CD4-positive, alpha-beta T cell treated with Interferon gamma for 1 hour (primary cell): Measurements from ENCODE around the gene GIMAP2.

ENCODE experiments used
- DNase-seq: peaks from one replicate; pipeline ENCODE4 v3.0.0-alpha.2; 2020

Gene GIMAP2

GRCh38 chr7:150735596-150736358 is 50.3 kb downstream of the GIMAP2 start:
- no peak for DNase-seq

- no peak for DNase-seq
Measured at GRCh38 chr7:150736864-150737263, 51.4 kb downstream of the GIMAP2 start.

GRCh38 chr7:150737265-150738055 is 52.0 kb downstream of the GIMAP2 start, which contains the start of gene GIMAP5:
GIMAP5 (plus strand) TSS chr7:150737418; CDS start chr7:150740885, 3,467 bp downstream.
- peak; percentile 37 for DNase-seq

- DNase-seq: no peak
Measured at GRCh38 chr7:150738092-150738491, 52.6 kb downstream of the GIMAP2 start.

DNA sequence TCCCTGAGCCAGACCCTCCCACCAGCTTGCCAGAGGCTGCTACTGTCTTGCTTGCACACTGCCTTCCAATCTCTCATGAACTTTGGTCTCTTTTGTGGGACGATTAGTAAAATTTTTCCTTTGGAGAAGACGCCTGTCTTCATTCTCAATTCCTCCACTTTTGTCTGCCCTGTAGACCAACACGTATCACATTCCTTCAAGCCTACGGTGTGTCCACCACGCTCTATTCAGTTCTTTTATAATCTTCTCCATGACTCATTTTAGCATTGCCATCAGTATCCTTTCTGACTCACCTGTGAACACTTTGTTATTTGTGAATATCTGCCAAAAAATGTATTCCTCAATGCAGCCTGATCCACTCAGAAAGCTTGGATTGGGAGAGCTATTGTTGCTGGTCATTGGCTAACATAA is 53.1 kb downstream of the GIMAP2 start:
- no peak for DNase-seq

- no peak for DNase-seq
Measured at GRCh38 chr7:150739033-150739432, 53.5 kb downstream of the GIMAP2 start.

DNA sequence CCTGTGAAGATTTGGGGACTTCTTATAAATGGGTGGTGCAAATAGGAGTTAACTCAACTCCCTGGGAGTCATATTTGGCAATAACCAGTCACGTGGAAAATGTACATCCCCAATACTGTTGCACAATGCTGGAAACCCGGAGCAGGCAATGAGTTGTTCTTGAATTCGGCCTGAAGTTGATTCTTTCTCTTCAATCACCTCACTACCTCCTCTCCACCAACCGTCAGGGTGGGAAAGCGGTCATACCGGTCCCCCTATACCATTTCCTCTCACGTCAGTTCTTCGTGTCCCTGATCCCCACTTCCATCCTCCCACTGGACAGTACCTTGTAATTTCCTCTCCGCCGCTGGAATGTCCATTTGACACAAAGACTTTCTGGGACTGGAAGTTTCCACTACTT is 54.5 kb downstream of the GIMAP2 start:
- DNase-seq: peak; percentile 39

- DNase-seq: no peak
Measured at GRCh38 chr7:150742286-150742968, 56.9 kb downstream of the GIMAP2 start.
